Loucy (cell line): ENCODE results near the gene DDX18.

Source experiments
- CTCF ChIP-seq: fragments of 200-600 bp; sonication (generic); conservative IDR thresholded peaks from 2 replicates; pipeline ENCODE4 v1.5.1; 2014; ENCODE audit warnings: mild to moderate bottlenecking, antibody characterized with exemption, low read length
- EZH2phosphoT487 ChIP-seq: fragments of 200-600 bp; IDR thresholded peaks from 2 replicates; pipeline ENCODE4 v1.6.1; 2018; ENCODE audit warnings: antibody characterized with exemption, mild to moderate bottlenecking, moderate library complexity, borderline replicate concordance

DNA sequence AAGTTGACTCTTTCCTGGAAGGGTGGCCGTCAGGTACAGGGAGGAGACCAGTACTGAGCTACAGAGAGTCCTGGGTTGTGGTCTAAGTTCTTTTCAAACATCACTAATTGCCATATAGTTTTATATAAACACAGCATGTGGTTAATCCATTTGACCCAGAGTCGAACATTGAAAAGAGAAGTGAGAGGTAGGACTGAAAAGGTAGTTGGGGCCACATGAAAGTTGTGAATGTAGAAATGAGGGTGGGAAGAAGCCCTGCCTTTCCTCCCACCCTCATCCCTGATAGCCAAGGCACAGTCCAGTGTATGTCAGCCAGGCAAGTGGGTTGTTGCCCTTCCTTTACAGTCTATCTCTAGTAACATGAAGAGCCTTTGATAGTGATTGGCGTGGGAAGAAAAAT is 4.4 kb downstream of the DDX18 start:
- TF ChIP-seq CTCF (no peak), EZH2phosphoT487 (no peak)
